HEK293 (cell line): Measurements from ENCODE around the gene APOC1.
"Not testable (repeated sequence)": the region's sequence is repeated elsewhere in the genome, so short reads cannot be mapped to it uniquely, and the experiment has no call there.

ENCODE experiments used
- CTCF ChIA-PET: fragments of 350-600 bp; formaldehyde crosslinking; extraction: SDS; loops from one replicate; lab custom pipeline; 2021; ENCODE audit warnings: antibody characterized with exemption; lab: Yijun Ruan, JAX
- POLR2A ChIA-PET: fragments of 300-600 bp; formaldehyde crosslinking; extraction: SDS; loops from one replicate; lab custom pipeline; 2020; ENCODE audit warnings: antibody characterized with exemption, inconsistent platforms; lab: Yijun Ruan, JAX
- H3K27ac ChIP-seq: fragments of 200-500 bp; sonication (Bioruptor generic); 2 replicates; pipeline ENCODE4 v1.5.1; 2014; ENCODE audit warnings: low read depth, low read length, control low read depth, inconsistent platforms; ENCODE audit errors: extremely low read depth
- H3K36me3 ChIP-seq, 2 experiments: fragments of 200-500 bp in 1 of 2; sonication (Bioruptor generic) in 1 of 2; 1 replicate in 1 of 2; 2 replicates in 1 of 2; pipeline ENCODE4 v1.5.1; 2014 to 2017; ENCODE audit warnings: inconsistent platforms in 2 of 2, low read length in 2 of 2; ENCODE audit not compliant: control insufficient read depth in 2 of 2, insufficient read depth in 1 of 2
- H3K4me1 ChIP-seq: fragments of 200-500 bp; sonication (Bioruptor generic); 2 replicates; pipeline ENCODE4 v1.5.1; 2014; ENCODE audit warnings: mild to moderate bottlenecking, low read length, inconsistent platforms; ENCODE audit not compliant: control insufficient read depth, insufficient read depth
- H3K4me3 ChIP-seq: 2 replicates; pipeline ENCODE4 v1.5.1; 2011; ENCODE audit warnings: low read depth, mild to moderate bottlenecking, control low read depth, low read length, moderate library complexity
- H3K9me3 ChIP-seq: fragments of 200-500 bp; sonication (Bioruptor generic); 2 replicates; pipeline ENCODE4 v1.5.1; 2014; ENCODE audit warnings: low read depth, low read length, inconsistent platforms; ENCODE audit not compliant: control insufficient read depth, insufficient read depth
- BCL11A ChIP-seq: fragments of 450-650 bp; formaldehyde crosslinking; IDR thresholded peaks from 2 replicates; pipeline ENCODE4 v1.5.1; 2016; ENCODE audit warnings: low read depth, missing biosample characterization, missing genetic modification characterization
- BCL11B ChIP-seq: fragments of 450-650 bp; formaldehyde crosslinking; IDR thresholded peaks from 2 replicates; pipeline ENCODE4 v1.5.1; 2016; ENCODE audit warnings: low read depth, missing biosample characterization, missing genetic modification characterization
- HOXD13 ChIP-seq: sonication (generic); formaldehyde crosslinking; IDR thresholded peaks from 2 replicates; pipeline ENCODE4 v1.8.0; 2022; ENCODE audit warnings: missing genetic modification reagents, borderline replicate concordance
- IKZF3 ChIP-seq: fragments of 450-650 bp; IDR thresholded peaks from 2 replicates; pipeline ENCODE4 v1.5.0; 2018; ENCODE audit warnings: missing biosample characterization, mild to moderate bottlenecking, missing genetic modification characterization, moderate library complexity
- MYNN ChIP-seq: fragments of 450-650 bp; formaldehyde crosslinking; IDR thresholded peaks from 2 replicates; pipeline ENCODE4 v1.5.1; 2016; ENCODE audit warnings: missing biosample characterization, missing genetic modification characterization, borderline replicate concordance
- OSR2 ChIP-seq: fragments of 450-650 bp; formaldehyde crosslinking; IDR thresholded peaks from 2 replicates; pipeline ENCODE4 v1.5.1; 2016; ENCODE audit warnings: missing biosample characterization, missing genetic modification characterization
- PRDM6 ChIP-seq: fragments of 450-650 bp; formaldehyde crosslinking; IDR thresholded peaks from 2 replicates; pipeline ENCODE4 v1.5.1; 2017; ENCODE audit warnings: missing biosample characterization, missing genetic modification characterization
- RBAK ChIP-seq: fragments of 450-650 bp; formaldehyde crosslinking; IDR thresholded peaks from 2 replicates; pipeline ENCODE4 v1.5.1; 2016; ENCODE audit warnings: missing biosample characterization, missing genetic modification characterization
- SCRT2 ChIP-seq: fragments of 450-650 bp; formaldehyde crosslinking; IDR thresholded peaks from 2 replicates; pipeline ENCODE4 v1.5.1; 2016; ENCODE audit warnings: missing biosample characterization, missing genetic modification characterization
- WT1 ChIP-seq: fragments of 450-650 bp; formaldehyde crosslinking; IDR thresholded peaks from 2 replicates; pipeline ENCODE4 v1.5.1; 2016; ENCODE audit warnings: missing biosample characterization, missing genetic modification characterization
- ZBTB17 ChIP-seq: fragments of 450-650 bp; formaldehyde crosslinking; IDR thresholded peaks from 2 replicates; pipeline ENCODE4 v1.5.1; 2016; ENCODE audit warnings: missing biosample characterization, missing genetic modification characterization
- ZBTB8A ChIP-seq: fragments of 450-650 bp; formaldehyde crosslinking; IDR thresholded peaks from 2 replicates; pipeline ENCODE4 v1.5.1; 2016; ENCODE audit warnings: missing biosample characterization, missing genetic modification characterization
- ZIC2 ChIP-seq: fragments of 450-650 bp; formaldehyde crosslinking; IDR thresholded peaks from 2 replicates; pipeline ENCODE4 v1.5.1; 2016; ENCODE audit warnings: missing biosample characterization, missing genetic modification characterization
- ZNF169 ChIP-seq: fragments of 450-650 bp; formaldehyde crosslinking; IDR thresholded peaks from 2 replicates; pipeline ENCODE4 v1.5.1; 2016; ENCODE audit warnings: missing biosample characterization, missing genetic modification characterization
- ZNF404 ChIP-seq: fragments of 450-650 bp; formaldehyde crosslinking; IDR thresholded peaks from 2 replicates; pipeline ENCODE4 v1.5.1; 2017; ENCODE audit warnings: missing biosample characterization, missing genetic modification characterization
- ZNF473 ChIP-seq: fragments of 450-650 bp; formaldehyde crosslinking; IDR thresholded peaks from 2 replicates; pipeline ENCODE4 v1.5.1; 2017; ENCODE audit warnings: missing biosample characterization, missing genetic modification characterization
- ZNF488 ChIP-seq: fragments of 450-650 bp; formaldehyde crosslinking; IDR thresholded peaks from 2 replicates; pipeline ENCODE4 v1.5.1; 2016; ENCODE audit warnings: missing biosample characterization, missing genetic modification characterization
- ZNF518A ChIP-seq: fragments of 450-650 bp; formaldehyde crosslinking; conservative IDR thresholded peaks from 2 replicates; pipeline ENCODE4 v1.5.1; 2016; ENCODE audit warnings: low read depth, missing biosample characterization, missing genetic modification characterization
- ZNF596 ChIP-seq: fragments of 450-650 bp; IDR thresholded peaks from 2 replicates; pipeline ENCODE4 v1.5.0; 2018; ENCODE audit warnings: missing biosample characterization, mild to moderate bottlenecking, missing genetic modification characterization, moderate library complexity
- ZNF670 ChIP-seq: fragments of 450-650 bp; formaldehyde crosslinking; IDR thresholded peaks from 2 replicates; pipeline ENCODE4 v1.5.1; 2016; ENCODE audit warnings: missing biosample characterization, missing genetic modification characterization, low read depth
- ZSCAN23 ChIP-seq: fragments of 450-650 bp; formaldehyde crosslinking; IDR thresholded peaks from 2 replicates; pipeline ENCODE4 v1.5.1; 2016; ENCODE audit warnings: missing biosample characterization, missing genetic modification characterization

Gene APOC1

GRCh38 chr19:44886141-44886540 is 28.3 kb upstream of the APOC1 start:
- Histone ChIP-seq H3K9me3 (no peaks in the 10 kb centered on the region), H3K27ac (no peak overlapping the region), H3K36me3 (peaks cover 11 to 37% of the 10 kb centered on the region in 2 experiments; a peak in 2 of 3 replicates), H3K4me1 (peaks cover 4% of the 10 kb centered on the region), H3K4me3 (no peak overlapping the region)
- ChIA-PET POLR2A (interaction anchor here (0.7 kb wide), 1 partner anchor 69 kb away, joined by 5 read pairs; no protein-coding TSS in a partner anchor), CTCF (interaction anchor here (1.1 kb wide), 1 partner anchor 315 kb away, joined by 3 read pairs; no protein-coding TSS in a partner anchor)
- TF ChIP-seq ZNF488 (tag by site-specific recombination): no peak
- TF ChIP-seq BCL11B (tag by site-specific recombination): peak; percentile 98
- no peak for TF ChIP-seq ZNF596
- TF ChIP-seq IKZF3: no peak
- no peak for TF ChIP-seq ZBTB8A (tag by site-specific recombination)
- TF ChIP-seq BCL11A (tag by site-specific recombination): peak; percentile 87

GRCh38 chr19:44887648-44888047 is 26.8 kb upstream of the APOC1 start:
- Histone ChIP-seq H3K4me3 (no peak overlapping the region), H3K4me1 (peaks cover 6% of the 10 kb centered on the region), H3K9me3 (no peaks in the 10 kb centered on the region), H3K27ac (no peak overlapping the region), H3K36me3 (peaks cover 14 to 44% of the 10 kb centered on the region in 2 experiments; a peak in 2 of 3 replicates)
- no peak for TF ChIP-seq HOXD13 (CRISPR knock-in tag)
- TF ChIP-seq ZNF473 (tag by site-specific recombination): no peak
- no peak for TF ChIP-seq WT1 (tag by site-specific recombination)
- CTCF ChIA-PET: interaction anchor here (0.6 kb wide), 1 partner anchor 485 kb away, joined by 3 read pairs; no protein-coding TSS in a partner anchor
- POLR2A ChIA-PET: no interaction called here

GRCh38 chr19:44888335-44888734 is 26.1 kb upstream of the APOC1 start:
- peak; percentile 61 for TF ChIP-seq SCRT2 (tag by site-specific recombination)
- 0 out of 2 replicates have a peak, but pooled peaks have one; percentile 25 for TF ChIP-seq ZBTB17
- H3K9me3 ChIP-seq, H3K4me3 ChIP-seq, H3K27ac ChIP-seq, H3K4me1 ChIP-seq, POLR2A ChIA-PET, CTCF ChIA-PET: not testable (repeated sequence)
- peaks cover 19 to 49% of the 10 kb centered on the region in 2 experiments; a peak in 2 of 3 replicates for H3K36me3 ChIP-seq

- CTCF ChIA-PET: interaction anchor here (0.6 to 2.2 kb wide), 8 partner anchors 14 to 772 kb away, joined by 3 to 19 read pairs (median 3); partner anchors contain the start of genes APOE and NECTIN2
- Histone ChIP-seq H3K4me3 (peak overlapping the region; percentile 42), H3K36me3 (peaks cover 29 to 56% of the 10 kb centered on the region in 2 experiments), H3K4me1 (peaks cover 6% of the 10 kb centered on the region), H3K9me3 (no peaks in the 10 kb centered on the region), H3K27ac (peak overlapping the region; percentile 70)
- POLR2A ChIA-PET: interaction anchor here (0.6 to 2.6 kb wide), 19 partner anchors 9 to 955 kb away, joined by 3 to 15 read pairs (median 4); partner anchors contain the start of genes APOE, BLOC1S3, CLASRP and CLPTM1
- TF ChIP-seq MYNN (tag by site-specific recombination): no peak
- TF ChIP-seq ZSCAN23 (tag by site-specific recombination): no peak
- no peak for TF ChIP-seq OSR2 (tag by site-specific recombination)
- no peak for TF ChIP-seq RBAK (tag by site-specific recombination)
- no peak for TF ChIP-seq ZNF518A (tag by site-specific recombination)
- no peak for TF ChIP-seq ZNF404 (tag by site-specific recombination)
- TF ChIP-seq ZIC2 (tag by site-specific recombination): no peak
- no peak for TF ChIP-seq PRDM6 (tag by site-specific recombination)
- TF ChIP-seq ZNF169 (tag by site-specific recombination): no peak
- TF ChIP-seq ZNF670 (tag by site-specific recombination): no peak
- no peak for TF ChIP-seq IKZF3
Observed at GRCh38 chr19:44889830-44890365, 24.5 kb upstream of the APOC1 start.
